Spleen (tissue), 11 donors: Measurements from ENCODE around the gene HLF. TPM values are rescaled to one million over a fixed set of nuclear protein-coding genes. Genes with fewer than 3 reads are reported as not detected.

Experiments
- DNase-seq: peaks from one replicate; pipeline ENCODE4 v3.0.0-alpha.2; 2020
- H3K27ac ChIP-seq, 8 donors: fragments of 200-600 bp; sonication (generic) in 7 of 8; 1 replicate in 4 of 8; 2 replicates in 4 of 8; pipeline versions ENCODE4 v1.5.0 to v1.8.0; 2016 to 2021; ENCODE audit warnings: inconsistent platforms in 4 of 8, mild to moderate bottlenecking in 4 of 8, moderate library complexity in 1 of 8
- H3K27me3 ChIP-seq, 7 donors: fragments of 200-600 bp; sonication (generic) in 6 of 7; replicated peaks in 1 of 7; 1 replicate in 4 of 7; 2 replicates in 3 of 7; pipeline versions ENCODE4 v1.5.0 to v1.8.0; 2016 to 2021; ENCODE audit warnings: inconsistent platforms in 3 of 7, mild to moderate bottlenecking in 1 of 7
- H3K36me3 ChIP-seq, 6 donors: fragments of 200-600 bp; sonication (generic) in 5 of 6; 1 replicate in 4 of 6; 2 replicates in 2 of 6; pipeline versions ENCODE4 v1.5.0 to v1.8.0; 2016 to 2021; ENCODE audit warnings: inconsistent platforms in 2 of 6
- H3K4me1 ChIP-seq, 6 donors: fragments of 200-600 bp; sonication (generic) in 5 of 6; 1 replicate in 3 of 6; 2 replicates in 3 of 6; pipeline versions ENCODE4 v1.5.0 to v1.8.0; 2016 to 2021; ENCODE audit warnings: inconsistent platforms in 3 of 6
- H3K4me3 ChIP-seq, 8 donors: fragments of 200-600 bp; sonication (generic) in 7 of 8; 1 replicate in 4 of 8; 2 replicates in 4 of 8; pipeline versions ENCODE4 v1.5.0 to v1.8.0; 2016 to 2021; ENCODE audit warnings: inconsistent platforms in 4 of 8, mild to moderate bottlenecking in 4 of 8, moderate library complexity in 2 of 8
- H3K9me3 ChIP-seq, 8 donors: fragments of 200-600 bp; sonication (generic) in 7 of 8; 1 replicate in 4 of 8; 2 replicates in 4 of 8; pipeline versions ENCODE4 v1.5.0 to v1.8.0; 2016 to 2021; ENCODE audit warnings: inconsistent platforms in 4 of 8
- CTCF ChIP-seq, 11 experiments: fragments of 200-600 bp in 7 of 11; fragments of 450-650 bp in 4 of 11; sonication (generic) in 4 of 11; IDR thresholded peaks in 8 of 11; conservative IDR thresholded peaks in 3 of 11; 1 replicate in 7 of 11; 2 replicates in 4 of 11; pipeline versions ENCODE4 v1.4.0 to v1.8.0; 2016 to 2021; ENCODE audit warnings: antibody characterized with exemption in 11 of 11, inconsistent platforms in 4 of 11, mild to moderate bottlenecking in 1 of 11
- POLR2A ChIP-seq, 3 donors: fragments of 450-650 bp; IDR thresholded peaks; one replicate each; pipeline ENCODE4 v1.5.1; 2017; ENCODE audit warnings: antibody characterized with exemption in 3 of 3, mild to moderate bottlenecking in 1 of 3
- POLR2AphosphoS5 ChIP-seq, 3 donors: sonication (generic); formaldehyde crosslinking; IDR thresholded peaks; one replicate each; pipeline ENCODE4 v1.5.1; 2017; ENCODE audit warnings: antibody characterized with exemption in 3 of 3
- WGBS, 5 donors: extraction: QIAGEN DNeasy Blood & Tissue Kit in 3 of 5; methylation state at CpG; one replicate each; pipeline versions ENCODE4 v1.1.5 to v1.1.7; 2013 to 2018; 5-methylcytosine and 5-hydroxymethylcytosine counted together
- intact Hi-C: fragments of 100-400 bp; cut with DNase I; formaldehyde crosslinking; loops from one replicate; pipeline ENCODE4 v1.15.0; 2023; ENCODE audit warnings: low total_unique reads
- polyA plus RNA-seq, 3 donors: library from polyadenylated mRNA; stranded (reverse); fragments of 200-250 nt; gene quantifications; one replicate each; pipeline ENCODE4 v1.2.1, GENCODE V29; 2013
- total RNA-seq, 7 donors: library from RNA; depleted of rRNA in 3 of 7; stranded (reverse); fragments of >200 nt in 3 of 7; fragmentation: NEBNext Ultra II Directional in 4 of 7; extraction: Animal tissue kit (Norgen Biotek cat#: 25700) in 4 of 7; gene quantifications; one replicate each; pipeline versions ENCODE4 v1.1.0 to v1.2.1, GENCODE V29; 2016 to 2021
- donor health status: healthy with polysubstance abuse.
- donor health status: DM: no; HTN: no; CAD: no; lungs with moderate emphysema.
- donor health status: DM: no; HTN: no; CAD: no.
- donor health status: Bipolar disorder and iron deficiency.
- donor health status: healthy.
- donor health status: DM: no; HTN: no; CAD: no.
- donor health status: DM: yes; HTN: yes; CAD: no.

Gene HLF
- total and polyA plus RNA-seq, 10 donors = 1.6 to 37.9 (median 12.9) TPM

- H3K4me3 ChIP-seq = no peak overlapping the region
- no peak overlapping the region for H3K27ac ChIP-seq
- peaks cover 0 to 15% (median 0%) of the 10 kb centered on the region in 7 donors for H3K27me3 ChIP-seq
- DNase-seq = no peak
- TF ChIP-seq POLR2AphosphoS5 (IDR thresholded peaks at IDR 0.05) (no peak), POLR2A (IDR thresholded peaks at IDR 0.05) (no peak), CTCF (IDR thresholded peaks at IDR 0.05 in 8 of 11, conservative IDR thresholded peaks at IDR 0.05 in 3 of 11) (no peak)
- H3K36me3 ChIP-seq = no peaks in the 10 kb centered on the region
- H3K9me3 ChIP-seq = no peaks in the 10 kb centered on the region
- intact Hi-C loops = no loop called here
- no peaks in the 10 kb centered on the region for H3K4me1 ChIP-seq
Measured at GRCh38 chr17:55335625-55336024, 70.9 kb downstream of the HLF start.

GRCh38 chr17:55336426-55336825 is 71.7 kb downstream of the HLF start:
- WGBS, 5 donors = 83 to 95% (median 93%) methylated on average over 2 of the region's 2 CpGs
- Histone ChIP-seq H3K4me1 (no peaks in the 10 kb centered on the region), H3K27me3 (peaks cover 0 to 21% (median 0%) of the 10 kb centered on the region in 7 donors), H3K4me3 (no peak overlapping the region), H3K36me3 (no peaks in the 10 kb centered on the region), H3K9me3 (no peaks in the 10 kb centered on the region), H3K27ac (no peak overlapping the region)
- TF ChIP-seq POLR2AphosphoS5 (IDR thresholded peaks at IDR 0.05) (no peak), CTCF (IDR thresholded peaks at IDR 0.05 in 8 of 11, conservative IDR thresholded peaks at IDR 0.05 in 3 of 11) (no peak), POLR2A (IDR thresholded peaks at IDR 0.05) (no peak)
- intact Hi-C loops = no loop called here
- DNase-seq = no peak

- TF ChIP-seq CTCF (IDR thresholded peaks at IDR 0.05 in 8 of 11, conservative IDR thresholded peaks at IDR 0.05 in 3 of 11) = no peak
- TF ChIP-seq POLR2A (IDR thresholded peaks at IDR 0.05) = no peak
- no peak for TF ChIP-seq POLR2AphosphoS5 (IDR thresholded peaks at IDR 0.05)
- no peak for DNase-seq
- H3K4me3 ChIP-seq = no peak overlapping the region
- no peaks in the 10 kb centered on the region for H3K9me3 ChIP-seq
- intact Hi-C loops = no loop called here
- H3K36me3 ChIP-seq = no peaks in the 10 kb centered on the region
- H3K27me3 ChIP-seq = peaks cover 0 to 24% (median 0%) of the 10 kb centered on the region in 7 donors
- 65 to 83% (median 74%) methylated on average over 3 of the region's 3 CpGs for WGBS, 5 donors
- H3K4me1 ChIP-seq = no peaks in the 10 kb centered on the region
- H3K27ac ChIP-seq = no peak overlapping the region
Measured at GRCh38 chr17:55340176-55340575, 75.4 kb downstream of the HLF start.

- intact Hi-C loops = no loop called here
- H3K36me3 ChIP-seq = no peaks in the 10 kb centered on the region
- 84 to 94% (median 88%) methylated on average over 3 of the region's 3 CpGs for WGBS, 5 donors
Measured at GRCh38 chr17:55340686-55341085, 75.9 kb downstream of the HLF start.

More at GRCh38 chr17:55340686-55341085, 75.9 kb downstream of the HLF start:
- no peak overlapping the region for H3K4me3 ChIP-seq
- no peaks in the 10 kb centered on the region for H3K4me1 ChIP-seq
- no peak for TF ChIP-seq POLR2A (IDR thresholded peaks at IDR 0.05)
- no peak for TF ChIP-seq POLR2AphosphoS5 (IDR thresholded peaks at IDR 0.05)
- no peak for TF ChIP-seq CTCF (IDR thresholded peaks at IDR 0.05 in 8 of 11, conservative IDR thresholded peaks at IDR 0.05 in 3 of 11)
- no peak overlapping the region for H3K27ac ChIP-seq
- peaks cover 0 to 24% (median 0%) of the 10 kb centered on the region in 7 donors for H3K27me3 ChIP-seq
- no peaks in the 10 kb centered on the region for H3K9me3 ChIP-seq
- DNase-seq = no peak
